ENCODE results near the gene SS18. TPM values are rescaled to one million over a fixed set of nuclear protein-coding genes. Genes with fewer than 3 reads are reported as not detected.

The SS18 gene
- total RNA-seq, 1 donor from 2014 or later: 81.4 TPM

GRCh38 chr18:26086959-26087358 is 3.5 kb downstream of the SS18 start:
- no peak overlapping the region for H3K27ac Mint-ChIP-seq (ENCODE audit: unreplicated experiment)
- TF ChIP-seq CTCF (conservative IDR thresholded peaks at IDR 0.05): no peak
- peaks cover 36% of the 10 kb centered on the region for H3K4me1 Mint-ChIP-seq
- peaks cover 3% of the 10 kb centered on the region for H3K36me3 Mint-ChIP-seq (ENCODE audit: low read depth)
- DNase-seq (ENCODE audit: low read depth, low spot score): no peak
- H3K4me3 Mint-ChIP-seq: no peak overlapping the region
- H3K27me3 Mint-ChIP-seq (ENCODE audit: low read depth): no peaks in the 10 kb centered on the region
- H3K9me3 Mint-ChIP-seq: no peaks in the 10 kb centered on the region

- TF ChIP-seq CTCF (conservative IDR thresholded peaks at IDR 0.05): no peak
- Mint-ChIP-seq H3K9me3 (no peaks in the 10 kb centered on the region), H3K4me3 (no peak overlapping the region), H3K27ac (ENCODE audit: unreplicated experiment) (no peak overlapping the region), H3K4me1 (peaks cover 30% of the 10 kb centered on the region), H3K36me3 (ENCODE audit: low read depth) (peaks cover 12% of the 10 kb centered on the region), H3K27me3 (ENCODE audit: low read depth) (no peaks in the 10 kb centered on the region)
- no peak for DNase-seq (ENCODE audit: low read depth, low spot score)
These were observed 5.4 kb downstream of the SS18 start for GRCh38 chr18:26085056-26085455.

- Mint-ChIP-seq H3K9me3 (no peaks in the 10 kb centered on the region), H3K4me3 (no peak overlapping the region), H3K4me1 (peaks cover 14% of the 10 kb centered on the region), H3K36me3 (ENCODE audit: low read depth) (peaks cover 15% of the 10 kb centered on the region), H3K27me3 (ENCODE audit: low read depth) (no peaks in the 10 kb centered on the region), H3K27ac (ENCODE audit: unreplicated experiment) (no peak overlapping the region)
- no peak for TF ChIP-seq CTCF (conservative IDR thresholded peaks at IDR 0.05)
- no peak for DNase-seq (ENCODE audit: low read depth, low spot score)
These were observed 7.3 kb downstream of the SS18 start for GRCh38 chr18:26083099-26083498.

- Mint-ChIP-seq H3K4me1 (peaks cover 8% of the 10 kb centered on the region), H3K36me3 (ENCODE audit: low read depth) (peaks cover 18% of the 10 kb centered on the region), H3K4me3 (no peak overlapping the region), H3K9me3 (no peaks in the 10 kb centered on the region), H3K27ac (ENCODE audit: unreplicated experiment) (no peak overlapping the region), H3K27me3 (ENCODE audit: low read depth) (no peaks in the 10 kb centered on the region)
- no peak for DNase-seq (ENCODE audit: low read depth, low spot score)
- TF ChIP-seq CTCF (conservative IDR thresholded peaks at IDR 0.05): no peak
These were observed 7.9 kb downstream of the SS18 start for GRCh38 chr18:26082475-26082874.

- no peak for DNase-seq (ENCODE audit: low read depth, low spot score)
- Mint-ChIP-seq H3K27ac (ENCODE audit: unreplicated experiment) (no peak overlapping the region), H3K27me3 (ENCODE audit: low read depth) (no peaks in the 10 kb centered on the region), H3K4me1 (no peaks in the 10 kb centered on the region), H3K36me3 (ENCODE audit: low read depth) (peaks cover 57% of the 10 kb centered on the region), H3K9me3 (peaks cover 5% of the 10 kb centered on the region), H3K4me3 (no peak overlapping the region)
- TF ChIP-seq CTCF (conservative IDR thresholded peaks at IDR 0.05): no peak
These were observed 16.2 kb downstream of the SS18 start for GRCh38 chr18:26074246-26074645.

GRCh38 chr18:26073758-26074157 is 16.7 kb downstream of the SS18 start:
- Mint-ChIP-seq H3K4me3 (no peak overlapping the region), H3K4me1 (no peaks in the 10 kb centered on the region), H3K9me3 (peaks cover 5% of the 10 kb centered on the region), H3K27ac (ENCODE audit: unreplicated experiment) (no peak overlapping the region), H3K27me3 (ENCODE audit: low read depth) (no peaks in the 10 kb centered on the region), H3K36me3 (ENCODE audit: low read depth) (peaks cover 54% of the 10 kb centered on the region)
- TF ChIP-seq CTCF (conservative IDR thresholded peaks at IDR 0.05): no peak
- no peak for DNase-seq (ENCODE audit: low read depth, low spot score)

All from neural crest cell (in vitro differentiated cells).